WTC11 (cell line): ENCODE results near the gene WNT3A. TPM values are rescaled to one million over a fixed set of nuclear protein-coding genes. Genes with fewer than 3 reads are reported as not detected.

Experiments used
- ATAC-seq: fragments of 200-7000 bp; cut with Tn5 transposase; 2 replicates; pipeline ENCODE4 v1.10.0; 2021; ENCODE audit warnings: mild to moderate bottlenecking, moderate library complexity
- CTCF ChIA-PET: fragments of 300-600 bp; sonication (Branson Sonifier 250); formaldehyde crosslinking; loops from one replicate; lab custom pipeline; 2021; ENCODE audit warnings: antibody characterized with exemption; lab: Charles Lee
- POLR2A ChIA-PET: fragments of 350-600 bp; sonication (Branson Sonifier 250); formaldehyde crosslinking; loops from one replicate; lab custom pipeline; 2021; ENCODE audit warnings: antibody characterized with exemption; lab: Charles Lee
- DNase-seq: peaks from one replicate; pipeline ENCODE4 v3.0.0; 2021; ENCODE audit warnings: low spot score
- H3K27ac Mint-ChIP-seq: 2 replicates; pipeline ENCODE4 v1.8.0; 2021; ENCODE audit warnings: mixed read lengths
- H3K27me3 Mint-ChIP-seq: 2 replicates; pipeline ENCODE4 v1.8.0; 2021; ENCODE audit warnings: low read depth, mild to moderate bottlenecking, moderate library complexity, mixed read lengths
- H3K36me3 Mint-ChIP-seq: 2 replicates; pipeline ENCODE4 v1.8.0; 2021; ENCODE audit warnings: mixed read lengths
- H3K4me1 Mint-ChIP-seq: 2 replicates; pipeline ENCODE4 v1.8.0; 2022; ENCODE audit warnings: mixed read lengths
- H3K4me3 Mint-ChIP-seq: 2 replicates; pipeline ENCODE4 v1.8.0; 2021; ENCODE audit warnings: mild to moderate bottlenecking, moderate library complexity, mixed read lengths
- H3K9me3 Mint-ChIP-seq: 2 replicates; pipeline ENCODE4 v1.8.0; 2021; ENCODE audit warnings: mixed read lengths
- ATF1 ChIP-seq: sonication (generic); formaldehyde crosslinking; IDR thresholded peaks from 2 replicates; pipeline ENCODE4 v1.8.1; 2023; ENCODE audit warnings: mild to moderate bottlenecking, moderate library complexity, missing genetic modification reagents
- ATF2 ChIP-seq: sonication (generic); formaldehyde crosslinking; IDR thresholded peaks from 2 replicates; pipeline ENCODE4 v1.8.1; 2022; ENCODE audit warnings: low read depth, missing genetic modification reagents, borderline replicate concordance
- ESRRA ChIP-seq: sonication (generic); formaldehyde crosslinking; IDR thresholded peaks from 2 replicates; pipeline ENCODE4 v1.8.1; 2022; ENCODE audit warnings: mild to moderate bottlenecking, missing genetic modification reagents, borderline replicate concordance
- ETV6 ChIP-seq: sonication (generic); formaldehyde crosslinking; IDR thresholded peaks from 2 replicates; pipeline ENCODE4 v1.8.1; 2022; ENCODE audit warnings: mild to moderate bottlenecking, missing genetic modification reagents
- FOXJ3 ChIP-seq: sonication (generic); formaldehyde crosslinking; IDR thresholded peaks from 2 replicates; pipeline ENCODE4 v1.9.0; 2021; ENCODE audit warnings: missing genetic modification reagents, mild to moderate bottlenecking, borderline replicate concordance
- FOXP1 ChIP-seq: sonication (generic); formaldehyde crosslinking; IDR thresholded peaks from 2 replicates; pipeline ENCODE4 v1.8.0; 2022; ENCODE audit warnings: missing genetic modification reagents, mild to moderate bottlenecking, moderate library complexity, borderline replicate concordance
- KAT7 ChIP-seq: sonication (generic); formaldehyde crosslinking; IDR thresholded peaks from 2 replicates; pipeline ENCODE4 v1.8.1; 2023; ENCODE audit warnings: missing genetic modification reagents, mild to moderate bottlenecking, borderline replicate concordance
- NFYB ChIP-seq: sonication (generic); formaldehyde crosslinking; conservative IDR thresholded peaks from 2 replicates; pipeline ENCODE4 v1.8.0; 2022; ENCODE audit warnings: low read depth, missing genetic modification reagents
- NR3C1 ChIP-seq: sonication (generic); formaldehyde crosslinking; conservative IDR thresholded peaks from 2 replicates; pipeline ENCODE4 v1.8.1; 2023; ENCODE audit warnings: low read depth, mild to moderate bottlenecking, missing genetic modification reagents
- SMAD4 ChIP-seq: sonication (generic); formaldehyde crosslinking; IDR thresholded peaks from 2 replicates; pipeline ENCODE4 v1.8.0; 2022; ENCODE audit warnings: mild to moderate bottlenecking, missing genetic modification reagents
- SOX15 ChIP-seq: fragments of 250-450 bp; sonication (Bioruptor Pico); IDR thresholded peaks from 2 replicates; pipeline ENCODE4 v1.9.0; 2021; ENCODE audit warnings: mild to moderate bottlenecking
- ZBTB43 ChIP-seq: sonication (generic); formaldehyde crosslinking; IDR thresholded peaks from 2 replicates; pipeline ENCODE4 v1.8.1; 2023; ENCODE audit warnings: mild to moderate bottlenecking, missing genetic modification reagents
- total RNA-seq: library from RNA; stranded (reverse); gene quantifications from 3 replicates; pipeline ENCODE4 v1.2.3, GENCODE V29; 2021
- TF ChIP-seq, protein P1 (sequence below): sonication (generic); formaldehyde crosslinking; IDR thresholded peaks from 2 replicates; pipeline ENCODE4 v1.8.0; 2022; ENCODE audit warnings: mild to moderate bottlenecking, missing genetic modification reagents
- TF ChIP-seq, protein P2 (sequence below): sonication (generic); formaldehyde crosslinking; IDR thresholded peaks from 2 replicates; pipeline ENCODE4 v1.8.1; 2022; ENCODE audit warnings: low read depth, mild to moderate bottlenecking, moderate library complexity, missing genetic modification reagents, borderline replicate concordance
- TF ChIP-seq, protein P3 (sequence below): sonication (generic); formaldehyde crosslinking; IDR thresholded peaks from 2 replicates; pipeline ENCODE4 v1.8.1; 2022; ENCODE audit warnings: missing genetic modification reagents, borderline replicate concordance
- TF ChIP-seq, protein P4 (sequence below): fragments of 250-450 bp; sonication (Bioruptor Pico); IDR thresholded peaks from 2 replicates; pipeline ENCODE4 v1.9.0; 2021; ENCODE audit warnings: mild to moderate bottlenecking, borderline replicate concordance
- TF ChIP-seq, protein P5 (sequence below): sonication (generic); formaldehyde crosslinking; IDR thresholded peaks from 2 replicates; pipeline ENCODE4 v1.8.1; 2023; ENCODE audit warnings: mild to moderate bottlenecking, moderate library complexity, missing genetic modification reagents

The WNT3A gene
- total RNA-seq, 1 experiment from 2014 or later = 0.17 TPM

GRCh38 chr1:228109962-228110488, 103.2 kb downstream of the WNT3A start:
- ChIA-PET POLR2A (interaction anchor here (1.0 kb wide), 1 partner anchor 111 kb away, joined by 3 read pairs; no protein-coding TSS in a partner anchor), CTCF (interaction anchor here (0.8 to 1.8 kb wide), 5 partner anchors 19 to 110 kb away, joined by 3 to 9 read pairs (median 5); no protein-coding TSS in a partner anchor)
- Mint-ChIP-seq H3K4me3 (peak overlapping the region; percentile 89), H3K36me3 (peaks cover 13% of the 10 kb centered on the region), H3K27me3 (peaks cover 20% of the 10 kb centered on the region), H3K4me1 (peaks cover 7% of the 10 kb centered on the region; the same call in 1 of the 2 replicates), H3K9me3 (peaks cover 4% of the 10 kb centered on the region), H3K27ac (no peak overlapping the region)
- DNase-seq = no peak
- no peak for ATAC-seq
- TF ChIP-seq FOXJ3 = no peak
- no peak for TF ChIP-seq FOXP1 (CRISPR knock-in tag)
- TF ChIP-seq ETV6 (CRISPR knock-in tag) = no peak
- TF ChIP-seq NFYB (CRISPR knock-in tag) = no peak
- TF ChIP-seq, protein P1, sequence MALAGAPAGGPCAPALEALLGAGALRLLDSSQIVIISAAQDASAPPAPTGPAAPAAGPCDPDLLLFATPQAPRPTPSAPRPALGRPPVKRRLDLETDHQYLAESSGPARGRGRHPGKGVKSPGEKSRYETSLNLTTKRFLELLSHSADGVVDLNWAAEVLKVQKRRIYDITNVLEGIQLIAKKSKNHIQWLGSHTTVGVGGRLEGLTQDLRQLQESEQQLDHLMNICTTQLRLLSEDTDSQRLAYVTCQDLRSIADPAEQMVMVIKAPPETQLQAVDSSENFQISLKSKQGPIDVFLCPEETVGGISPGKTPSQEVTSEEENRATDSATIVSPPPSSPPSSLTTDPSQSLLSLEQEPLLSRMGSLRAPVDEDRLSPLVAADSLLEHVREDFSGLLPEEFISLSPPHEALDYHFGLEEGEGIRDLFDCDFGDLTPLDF (CRISPR knock-in tag) = no peak
- TF ChIP-seq ATF2 (CRISPR knock-in tag) = no peak
- no peak for TF ChIP-seq KAT7 (CRISPR knock-in tag)
- TF ChIP-seq, protein P2, sequence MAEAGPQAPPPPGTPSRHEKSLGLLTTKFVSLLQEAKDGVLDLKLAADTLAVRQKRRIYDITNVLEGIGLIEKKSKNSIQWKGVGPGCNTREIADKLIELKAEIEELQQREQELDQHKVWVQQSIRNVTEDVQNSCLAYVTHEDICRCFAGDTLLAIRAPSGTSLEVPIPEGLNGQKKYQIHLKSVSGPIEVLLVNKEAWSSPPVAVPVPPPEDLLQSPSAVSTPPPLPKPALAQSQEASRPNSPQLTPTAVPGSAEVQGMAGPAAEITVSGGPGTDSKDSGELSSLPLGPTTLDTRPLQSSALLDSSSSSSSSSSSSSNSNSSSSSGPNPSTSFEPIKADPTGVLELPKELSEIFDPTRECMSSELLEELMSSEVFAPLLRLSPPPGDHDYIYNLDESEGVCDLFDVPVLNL (CRISPR knock-in tag) = no peak
- TF ChIP-seq ZBTB43 (CRISPR knock-in tag) = no peak
- TF ChIP-seq ATF1 (CRISPR knock-in tag) = no peak
- TF ChIP-seq ESRRA = no peak
- TF ChIP-seq, protein P3, sequence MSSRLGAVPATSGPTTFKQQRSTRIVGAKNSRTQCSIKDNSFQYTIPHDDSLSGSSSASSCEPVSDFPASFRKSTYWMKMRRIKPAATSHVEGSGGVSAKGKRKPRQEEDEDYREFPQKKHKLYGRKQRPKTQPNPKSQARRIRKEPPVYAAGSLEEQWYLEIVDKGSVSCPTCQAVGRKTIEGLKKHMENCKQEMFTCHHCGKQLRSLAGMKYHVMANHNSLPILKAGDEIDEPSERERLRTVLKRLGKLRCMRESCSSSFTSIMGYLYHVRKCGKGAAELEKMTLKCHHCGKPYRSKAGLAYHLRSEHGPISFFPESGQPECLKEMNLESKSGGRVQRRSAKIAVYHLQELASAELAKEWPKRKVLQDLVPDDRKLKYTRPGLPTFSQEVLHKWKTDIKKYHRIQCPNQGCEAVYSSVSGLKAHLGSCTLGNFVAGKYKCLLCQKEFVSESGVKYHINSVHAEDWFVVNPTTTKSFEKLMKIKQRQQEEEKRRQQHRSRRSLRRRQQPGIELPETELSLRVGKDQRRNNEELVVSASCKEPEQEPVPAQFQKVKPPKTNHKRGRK (CRISPR knock-in tag) = no peak
- TF ChIP-seq, protein P4, sequence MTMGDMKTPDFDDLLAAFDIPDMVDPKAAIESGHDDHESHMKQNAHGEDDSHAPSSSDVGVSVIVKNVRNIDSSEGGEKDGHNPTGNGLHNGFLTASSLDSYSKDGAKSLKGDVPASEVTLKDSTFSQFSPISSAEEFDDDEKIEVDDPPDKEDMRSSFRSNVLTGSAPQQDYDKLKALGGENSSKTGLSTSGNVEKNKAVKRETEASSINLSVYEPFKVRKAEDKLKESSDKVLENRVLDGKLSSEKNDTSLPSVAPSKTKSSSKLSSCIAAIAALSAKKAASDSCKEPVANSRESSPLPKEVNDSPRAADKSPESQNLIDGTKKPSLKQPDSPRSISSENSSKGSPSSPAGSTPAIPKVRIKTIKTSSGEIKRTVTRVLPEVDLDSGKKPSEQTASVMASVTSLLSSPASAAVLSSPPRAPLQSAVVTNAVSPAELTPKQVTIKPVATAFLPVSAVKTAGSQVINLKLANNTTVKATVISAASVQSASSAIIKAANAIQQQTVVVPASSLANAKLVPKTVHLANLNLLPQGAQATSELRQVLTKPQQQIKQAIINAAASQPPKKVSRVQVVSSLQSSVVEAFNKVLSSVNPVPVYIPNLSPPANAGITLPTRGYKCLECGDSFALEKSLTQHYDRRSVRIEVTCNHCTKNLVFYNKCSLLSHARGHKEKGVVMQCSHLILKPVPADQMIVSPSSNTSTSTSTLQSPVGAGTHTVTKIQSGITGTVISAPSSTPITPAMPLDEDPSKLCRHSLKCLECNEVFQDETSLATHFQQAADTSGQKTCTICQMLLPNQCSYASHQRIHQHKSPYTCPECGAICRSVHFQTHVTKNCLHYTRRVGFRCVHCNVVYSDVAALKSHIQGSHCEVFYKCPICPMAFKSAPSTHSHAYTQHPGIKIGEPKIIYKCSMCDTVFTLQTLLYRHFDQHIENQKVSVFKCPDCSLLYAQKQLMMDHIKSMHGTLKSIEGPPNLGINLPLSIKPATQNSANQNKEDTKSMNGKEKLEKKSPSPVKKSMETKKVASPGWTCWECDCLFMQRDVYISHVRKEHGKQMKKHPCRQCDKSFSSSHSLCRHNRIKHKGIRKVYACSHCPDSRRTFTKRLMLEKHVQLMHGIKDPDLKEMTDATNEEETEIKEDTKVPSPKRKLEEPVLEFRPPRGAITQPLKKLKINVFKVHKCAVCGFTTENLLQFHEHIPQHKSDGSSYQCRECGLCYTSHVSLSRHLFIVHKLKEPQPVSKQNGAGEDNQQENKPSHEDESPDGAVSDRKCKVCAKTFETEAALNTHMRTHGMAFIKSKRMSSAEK (CRISPR knock-in tag) = no peak
- no peak for TF ChIP-seq SOX15 (CRISPR knock-in tag)
- TF ChIP-seq, protein P5, sequence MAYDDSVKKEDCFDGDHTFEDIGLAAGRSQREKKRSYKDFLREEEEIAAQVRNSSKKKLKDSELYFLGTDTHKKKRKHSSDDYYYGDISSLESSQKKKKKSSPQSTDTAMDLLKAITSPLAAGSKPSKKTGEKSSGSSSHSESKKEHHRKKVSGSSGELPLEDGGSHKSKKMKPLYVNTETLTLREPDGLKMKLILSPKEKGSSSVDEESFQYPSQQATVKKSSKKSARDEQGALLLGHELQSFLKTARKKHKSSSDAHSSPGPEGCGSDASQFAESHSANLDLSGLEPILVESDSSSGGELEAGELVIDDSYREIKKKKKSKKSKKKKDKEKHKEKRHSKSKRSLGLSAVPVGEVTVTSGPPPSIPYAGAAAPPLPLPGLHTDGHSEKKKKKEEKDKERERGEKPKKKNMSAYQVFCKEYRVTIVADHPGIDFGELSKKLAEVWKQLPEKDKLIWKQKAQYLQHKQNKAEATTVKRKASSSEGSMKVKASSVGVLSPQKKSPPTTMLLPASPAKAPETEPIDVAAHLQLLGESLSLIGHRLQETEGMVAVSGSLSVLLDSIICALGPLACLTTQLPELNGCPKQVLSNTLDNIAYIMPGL (CRISPR knock-in tag) = no peak
- TF ChIP-seq SMAD4 = no peak
- no peak for TF ChIP-seq NR3C1 (CRISPR knock-in tag)
